Measurements from ENCODE around the gene LIN28A.

Gene LIN28A

DNA sequence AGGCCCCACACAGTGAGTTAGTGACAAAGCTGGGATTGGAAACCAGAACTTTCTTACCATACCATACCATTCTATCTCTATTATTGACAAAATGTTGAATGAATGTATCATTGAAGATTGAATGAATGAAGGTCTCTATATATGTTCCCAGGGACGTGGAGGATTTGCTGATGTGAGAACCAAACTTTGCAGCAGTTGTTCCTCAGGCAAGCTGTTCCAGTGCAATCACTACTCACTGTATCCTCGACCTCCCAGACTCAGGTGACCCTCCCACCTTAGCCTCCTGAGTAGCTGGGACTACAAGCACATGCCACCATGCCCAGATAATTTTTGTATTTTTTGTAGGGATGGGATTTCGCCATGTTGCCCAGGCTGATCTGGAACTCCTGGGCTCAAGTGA is 11.6 kb upstream of the LIN28A start:
- TF ChIP-seq, protein P1, sequence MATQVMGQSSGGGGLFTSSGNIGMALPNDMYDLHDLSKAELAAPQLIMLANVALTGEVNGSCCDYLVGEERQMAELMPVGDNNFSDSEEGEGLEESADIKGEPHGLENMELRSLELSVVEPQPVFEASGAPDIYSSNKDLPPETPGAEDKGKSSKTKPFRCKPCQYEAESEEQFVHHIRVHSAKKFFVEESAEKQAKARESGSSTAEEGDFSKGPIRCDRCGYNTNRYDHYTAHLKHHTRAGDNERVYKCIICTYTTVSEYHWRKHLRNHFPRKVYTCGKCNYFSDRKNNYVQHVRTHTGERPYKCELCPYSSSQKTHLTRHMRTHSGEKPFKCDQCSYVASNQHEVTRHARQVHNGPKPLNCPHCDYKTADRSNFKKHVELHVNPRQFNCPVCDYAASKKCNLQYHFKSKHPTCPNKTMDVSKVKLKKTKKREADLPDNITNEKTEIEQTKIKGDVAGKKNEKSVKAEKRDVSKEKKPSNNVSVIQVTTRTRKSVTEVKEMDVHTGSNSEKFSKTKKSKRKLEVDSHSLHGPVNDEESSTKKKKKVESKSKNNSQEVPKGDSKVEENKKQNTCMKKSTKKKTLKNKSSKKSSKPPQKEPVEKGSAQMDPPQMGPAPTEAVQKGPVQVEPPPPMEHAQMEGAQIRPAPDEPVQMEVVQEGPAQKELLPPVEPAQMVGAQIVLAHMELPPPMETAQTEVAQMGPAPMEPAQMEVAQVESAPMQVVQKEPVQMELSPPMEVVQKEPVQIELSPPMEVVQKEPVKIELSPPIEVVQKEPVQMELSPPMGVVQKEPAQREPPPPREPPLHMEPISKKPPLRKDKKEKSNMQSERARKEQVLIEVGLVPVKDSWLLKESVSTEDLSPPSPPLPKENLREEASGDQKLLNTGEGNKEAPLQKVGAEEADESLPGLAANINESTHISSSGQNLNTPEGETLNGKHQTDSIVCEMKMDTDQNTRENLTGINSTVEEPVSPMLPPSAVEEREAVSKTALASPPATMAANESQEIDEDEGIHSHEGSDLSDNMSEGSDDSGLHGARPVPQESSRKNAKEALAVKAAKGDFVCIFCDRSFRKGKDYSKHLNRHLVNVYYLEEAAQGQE (IDR thresholded peaks at IDR 0.05; ENCODE audit: insufficient read depth in 1 of 2, low read depth in 2 of 2, low read length in 2 of 2): no peak
- TF ChIP-seq POLR2AphosphoS5 (IDR thresholded peaks at IDR 0.05; ENCODE audit: low read depth, low read length) (no peak), TAF1 (IDR thresholded peaks at IDR 0.05; ENCODE audit: borderline replicate concordance, insufficient read depth, low read length) (no peak), SIN3A (IDR thresholded peaks at IDR 0.05; ENCODE audit: borderline replicate concordance, insufficient read depth, low read length) (no peak), FOXP2 (optimal IDR thresholded peaks at IDR 0.05; ENCODE audit: borderline replicate concordance, extremely low read depth, extremely low read length, insufficient read depth) (no peak)

DNA sequence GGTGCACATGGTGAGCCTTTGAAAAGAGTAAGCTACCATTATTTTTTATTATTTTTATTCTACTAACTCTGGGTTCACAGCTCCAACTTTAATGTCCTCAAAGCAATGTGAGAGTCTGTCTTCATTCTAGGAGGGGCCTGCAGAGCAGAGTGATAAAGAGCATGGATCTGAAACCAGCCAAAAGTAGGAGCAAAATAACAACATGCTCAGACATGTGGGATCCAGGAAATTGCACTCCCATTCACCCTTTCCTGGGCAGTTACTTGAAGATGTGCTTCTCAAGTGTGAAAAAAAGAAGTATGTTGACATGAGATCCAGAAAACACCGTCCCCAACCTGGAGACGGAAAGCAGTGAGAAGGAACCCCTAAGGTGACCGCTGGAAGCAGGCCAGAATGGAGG is 8.7 kb upstream of the LIN28A start:
- no peak for TF ChIP-seq FOXP2 (optimal IDR thresholded peaks at IDR 0.05; ENCODE audit: borderline replicate concordance, extremely low read depth, extremely low read length, insufficient read depth)
- TF ChIP-seq SIN3A (IDR thresholded peaks at IDR 0.05; ENCODE audit: borderline replicate concordance, insufficient read depth, low read length): no peak
- TF ChIP-seq POLR2AphosphoS5 (IDR thresholded peaks at IDR 0.05; ENCODE audit: low read depth, low read length): no peak
- TF ChIP-seq, protein P1 (IDR thresholded peaks at IDR 0.05; ENCODE audit: insufficient read depth in 1 of 2, low read depth in 2 of 2, low read length in 2 of 2): no peak
- TF ChIP-seq TAF1 (IDR thresholded peaks at IDR 0.05; ENCODE audit: borderline replicate concordance, insufficient read depth, low read length): no peak

DNA sequence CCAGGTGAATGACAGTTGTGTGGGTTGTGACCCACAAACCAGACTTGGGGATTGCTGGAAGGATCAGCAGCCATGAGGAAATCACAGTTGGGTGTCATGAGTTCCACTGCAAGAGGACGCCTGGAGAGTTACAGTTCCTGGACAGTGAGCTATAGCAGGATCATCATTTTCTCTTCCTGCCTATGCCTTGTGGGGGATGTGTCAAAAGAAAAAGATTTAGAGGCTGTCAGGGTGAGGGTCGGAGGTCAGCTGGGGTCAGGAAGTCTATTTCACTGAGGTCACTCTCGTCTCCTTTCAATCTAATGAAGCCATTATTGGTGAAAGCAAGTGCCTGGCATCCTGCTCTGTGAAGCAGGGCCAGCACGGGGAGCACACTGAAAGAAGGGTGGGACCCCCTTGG is 7.0 kb upstream of the LIN28A start:
- no peak for TF ChIP-seq SIN3A (IDR thresholded peaks at IDR 0.05; ENCODE audit: borderline replicate concordance, insufficient read depth, low read length)
- no peak for TF ChIP-seq TAF1 (IDR thresholded peaks at IDR 0.05; ENCODE audit: borderline replicate concordance, insufficient read depth, low read length)
- TF ChIP-seq, protein P1 (IDR thresholded peaks at IDR 0.05; ENCODE audit: insufficient read depth in 1 of 2, low read depth in 2 of 2, low read length in 2 of 2): no peak
- TF ChIP-seq FOXP2 (optimal IDR thresholded peaks at IDR 0.05; ENCODE audit: borderline replicate concordance, extremely low read depth, extremely low read length, insufficient read depth): no peak
- no peak for TF ChIP-seq POLR2AphosphoS5 (IDR thresholded peaks at IDR 0.05; ENCODE audit: low read depth, low read length)

DNA sequence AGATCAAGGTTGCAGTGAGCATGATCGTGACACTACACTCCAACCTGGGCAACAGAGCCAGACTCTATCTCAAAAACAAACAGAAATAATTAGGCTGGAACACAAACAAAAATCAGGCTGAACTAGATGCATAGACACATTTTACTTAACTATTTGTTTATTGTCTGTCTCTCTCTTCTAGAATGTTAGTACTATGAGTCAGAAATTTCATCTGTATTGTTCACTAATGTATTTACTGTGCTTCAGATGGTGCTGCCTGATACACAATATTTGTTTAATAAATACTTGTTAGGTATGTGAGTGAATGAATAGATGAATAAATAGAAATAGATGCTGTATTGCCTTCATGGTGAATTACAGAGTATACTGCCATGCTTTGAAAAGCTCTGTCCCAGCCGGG is 6.0 kb upstream of the LIN28A start:
- TF ChIP-seq FOXP2 (optimal IDR thresholded peaks at IDR 0.05; ENCODE audit: borderline replicate concordance, extremely low read depth, extremely low read length, insufficient read depth) (no peak), POLR2AphosphoS5 (IDR thresholded peaks at IDR 0.05; ENCODE audit: low read depth, low read length) (no peak), SIN3A (IDR thresholded peaks at IDR 0.05; ENCODE audit: borderline replicate concordance, insufficient read depth, low read length) (no peak), TAF1 (IDR thresholded peaks at IDR 0.05; ENCODE audit: borderline replicate concordance, insufficient read depth, low read length) (no peak)
- TF ChIP-seq, protein P1 (IDR thresholded peaks at IDR 0.05; ENCODE audit: insufficient read depth in 1 of 2, low read depth in 2 of 2, low read length in 2 of 2): no peak
